GM21786 (cell line): ENCODE measurements around the gene CMTM1.
"Not testable (repeated sequence)": the region's sequence is repeated elsewhere in the genome, so short reads cannot be mapped to it uniquely, and the experiment has no call there.

Experiments
- ATAC-seq: cut with Tn5 transposase; IDR thresholded peaks from one replicate; pipeline ENCODE4 v1.9.1; 2021; ENCODE audit not compliant: unreplicated experiment

Gene CMTM1

GRCh38 chr16:66588981-66589713, 22.9 kb downstream of the CMTM1 start:
- peak; percentile 83 for ATAC-seq

GRCh38 chr16:66590322-66590721, 24.1 kb downstream of the CMTM1 start:
- peak; percentile 50 for ATAC-seq

GRCh38 chr16:66591018-66591417, 24.8 kb downstream of the CMTM1 start:
- no peak for ATAC-seq

- no peak for ATAC-seq
Observed at GRCh38 chr16:66592241-66592640, 26.0 kb downstream of the CMTM1 start.

- ATAC-seq, result no peak
Observed at GRCh38 chr16:66592814-66593213, 26.6 kb downstream of the CMTM1 start.

- ATAC-seq, result no peak
Observed at GRCh38 chr16:66594739-66595138, 28.5 kb downstream of the CMTM1 start.

GRCh38 chr16:66596559-66596958, 30.3 kb downstream of the CMTM1 start:
- ATAC-seq, result not testable (repeated sequence)

- no peak for ATAC-seq
Observed at GRCh38 chr16:66596986-66597848, 31.0 kb downstream of the CMTM1 start.

- no peak for ATAC-seq
Observed at GRCh38 chr16:66598111-66598510, 31.9 kb downstream of the CMTM1 start.

GRCh38 chr16:66599726-66600125, 33.5 kb downstream of the CMTM1 start:
- ATAC-seq, result no peak

GRCh38 chr16:66600477-66600876, 34.2 kb downstream of the CMTM1 start:
- no peak for ATAC-seq

GRCh38 chr16:66601471-66601870, 35.2 kb downstream of the CMTM1 start:
- no peak for ATAC-seq

GRCh38 chr16:66603537-66604375, 37.5 kb downstream of the CMTM1 start:
- ATAC-seq, result no peak

- ATAC-seq, result peak; percentile 45
Observed at GRCh38 chr16:66604376-66605176, 38.3 kb downstream of the CMTM1 start, which contains the start of gene CMTM3. TSS of gene CMTM3 (plus strand) at chr16:66604704. CDS start at chr16:66604806, 102 bp downstream.

- ATAC-seq, result peak; percentile 2
Observed at GRCh38 chr16:66605177-66605978, 39.1 kb downstream of the CMTM1 start.

GRCh38 chr16:66605979-66606751, 39.9 kb downstream of the CMTM1 start:
- peak; percentile 51 for ATAC-seq

- peak; percentile 32 for ATAC-seq
Observed at GRCh38 chr16:66608241-66609138, 42.3 kb downstream of the CMTM1 start.

- no peak for ATAC-seq
Observed at GRCh38 chr16:66609139-66609510, 42.9 kb downstream of the CMTM1 start.
